H1 (cell line): ENCODE results near the gene GRM8. TPM values are rescaled to one million over a fixed set of nuclear protein-coding genes. Genes with fewer than 3 reads are reported as not detected.

Experiments used
- CTCF ChIA-PET: fragments of 300-600 bp; sonication (Branson Sonifier 250); formaldehyde crosslinking; loops from one replicate; lab custom pipeline; 2021; ENCODE audit not compliant: partially characterized antibody; lab: Charles Lee
- POLR2A ChIA-PET: fragments of 300-600 bp; sonication (Branson Sonifier 250); formaldehyde crosslinking; loops from one replicate; lab custom pipeline; 2021; ENCODE audit warnings: inconsistent platforms; ENCODE audit not compliant: partially characterized antibody; lab: Charles Lee
- DNase-seq, 2 experiments: peaks; one replicate each; pipeline versions ENCODE4 v3.0.0 to v3.0.0-alpha.2; 2010 to 2022; ENCODE audit warnings: low spot score in 2 of 2, low read depth in 1 of 2, mixed read lengths in 1 of 2
- FAIRE-seq: peaks from 2 replicates; lab custom pipeline; 2011; peaks lifted over from hg19 to GRCh38; lab: Jason Lieb, UNC
- H2AFZ ChIP-seq: 2 replicates; pipeline ENCODE4 v1.8.1; 2012; ENCODE audit warnings: low read length, inconsistent platforms
- H2AK5ac ChIP-seq: 2 replicates; pipeline ENCODE4 v1.6.1; 2013; ENCODE audit warnings: low read depth, low read length
- H2BK120ac ChIP-seq: replicated peaks from 2 replicates; pipeline ENCODE3; 2013; ENCODE audit warnings: low read depth, low read length, inconsistent platforms
- H2BK12ac ChIP-seq: 2 replicates; pipeline ENCODE4 v1.6.1; 2013; ENCODE audit warnings: low read depth, low read length
- H2BK15ac ChIP-seq: 2 replicates; pipeline ENCODE4 v1.6.1; 2013; ENCODE audit warnings: low read length
- H2BK20ac ChIP-seq: 2 replicates; pipeline ENCODE4 v1.6.1; 2013; ENCODE audit warnings: low read length
- H2BK5ac ChIP-seq: 2 replicates; pipeline ENCODE4 v1.6.1; 2013; ENCODE audit warnings: low read depth, low read length
- H3K14ac ChIP-seq: 2 replicates; pipeline ENCODE4 v1.6.1; 2013; ENCODE audit warnings: inconsistent platforms; ENCODE audit not compliant: insufficient read length
- H3K18ac ChIP-seq: 2 replicates; pipeline ENCODE4 v1.6.1; 2013; ENCODE audit warnings: low read length; ENCODE audit errors: extremely low read depth
- H3K23ac ChIP-seq: 2 replicates; pipeline ENCODE4 v1.6.1; 2013; ENCODE audit warnings: inconsistent platforms; ENCODE audit not compliant: insufficient read length
- H3K23me2 ChIP-seq: 2 replicates; pipeline ENCODE4 v1.6.1; 2013; ENCODE audit warnings: low read depth, low read length
- H3K27ac ChIP-seq: 2 replicates; pipeline ENCODE4 v1.6.1; 2011; ENCODE audit warnings: low read depth, low read length, inconsistent platforms
- H3K27me3 ChIP-seq, 4 experiments: replicated peaks in 1 of 4; 1 replicate in 1 of 4; 2 replicates in 3 of 4; pipeline versions ENCODE4 v1.6.1 to v1.8.1; 2011 to 2013; ENCODE audit warnings: low read length in 3 of 4, mild to moderate bottlenecking in 3 of 4, inconsistent platforms in 2 of 4, mixed read lengths in 2 of 4, moderate library complexity in 1 of 4; ENCODE audit not compliant: control insufficient read depth in 3 of 4, insufficient read depth in 3 of 4; ENCODE audit errors: extremely low read depth in 1 of 4
- H3K36me3 ChIP-seq, 4 experiments: 2 replicates each; pipeline versions ENCODE4 v1.6.1 to v1.8.1; 2011 to 2013; ENCODE audit warnings: mild to moderate bottlenecking in 4 of 4, low read length in 3 of 4, moderate library complexity in 2 of 4, control low read depth in 1 of 4, inconsistent platforms in 1 of 4; ENCODE audit not compliant: insufficient read depth in 4 of 4, control insufficient read depth in 2 of 4
- H3K4ac ChIP-seq: replicated peaks from 2 replicates; pipeline ENCODE3; 2013; ENCODE audit warnings: low read length, low read depth, mixed read lengths, inconsistent platforms; ENCODE audit not compliant: insufficient read length
- H3K4me1 ChIP-seq, 4 experiments: replicated peaks in 1 of 4; 1 replicate in 1 of 4; 2 replicates in 3 of 4; pipeline versions ENCODE4 v1.6.1 to v1.8.1; 2011 to 2013; ENCODE audit warnings: low read length in 3 of 4, inconsistent platforms in 2 of 4, mixed read lengths in 1 of 4; ENCODE audit not compliant: insufficient read depth in 4 of 4, control insufficient read depth in 3 of 4
- H3K4me2 ChIP-seq, 2 experiments: 2 replicates each; pipeline versions ENCODE4 v1.6.1 to v1.8.1; 2011 to 2013; ENCODE audit warnings: low read depth in 2 of 2, low read length in 2 of 2, control low read depth in 1 of 2, inconsistent platforms in 1 of 2, mild to moderate bottlenecking in 1 of 2; ENCODE audit not compliant: insufficient read depth in 1 of 2
- H3K4me3 ChIP-seq, 4 experiments: fragments of 200-600, 300-600 bp in 1 of 4; sonication (generic), shearing (Covaris generic), sonication (Bioruptor Twin) in 1 of 4; 2 replicates each; pipeline versions ENCODE4 v1.5.1 to v1.8.1; 2011 to 2016; ENCODE audit warnings: low read length in 4 of 4, low read depth in 3 of 4, control low read depth in 2 of 4, inconsistent platforms in 2 of 4, mild to moderate bottlenecking in 2 of 4, mixed read lengths in 1 of 4, moderate library complexity in 1 of 4; ENCODE audit not compliant: insufficient read depth in 2 of 4; ENCODE audit errors: extremely low read depth in 1 of 4
- H3K56ac ChIP-seq: replicated peaks from 2 replicates; pipeline ENCODE3; 2013; ENCODE audit warnings: low read depth, mild to moderate bottlenecking, mixed read lengths, low read length, inconsistent platforms; ENCODE audit not compliant: insufficient read length
- H3K79me1 ChIP-seq: 2 replicates; pipeline ENCODE4 v1.6.1; 2013; ENCODE audit warnings: low read depth, low read length, control low read depth
- H3K79me2 ChIP-seq, 2 experiments: 2 replicates each; pipeline versions ENCODE4 v1.6.1 to v1.8.1; 2012 to 2013; ENCODE audit warnings: low read length in 2 of 2, mild to moderate bottlenecking in 2 of 2, inconsistent platforms in 1 of 2; ENCODE audit not compliant: insufficient read depth in 2 of 2, control insufficient read depth in 1 of 2
- H3K9ac ChIP-seq, 4 experiments: replicated peaks in 1 of 4; 1 replicate in 1 of 4; 2 replicates in 3 of 4; pipeline versions ENCODE4 v1.6.1 to v1.8.1; 2011 to 2013; ENCODE audit warnings: low read depth in 3 of 4, low read length in 3 of 4, control low read depth in 2 of 4, mild to moderate bottlenecking in 2 of 4, moderate library complexity in 2 of 4, inconsistent platforms in 1 of 4; ENCODE audit errors: extremely low read depth in 1 of 4
- H3K9me3 ChIP-seq, 2 experiments: 2 replicates each; pipeline versions ENCODE4 v1.6.1 to v1.8.1; 2012 to 2013; ENCODE audit warnings: mild to moderate bottlenecking in 2 of 2, moderate library complexity in 2 of 2, control low read depth in 1 of 2, inconsistent platforms in 1 of 2, low read depth in 1 of 2, low read length in 1 of 2, mixed read lengths in 1 of 2; ENCODE audit not compliant: insufficient read depth in 2 of 2
- H4K20me1 ChIP-seq, 2 experiments: replicated peaks in 1 of 2; 2 replicates each; pipeline versions ENCODE3 to v1.8.1; 2011 to 2013; ENCODE audit warnings: inconsistent platforms in 2 of 2, low read length in 2 of 2, mild to moderate bottlenecking in 1 of 2; ENCODE audit not compliant: insufficient read depth in 2 of 2, control insufficient read depth in 1 of 2
- H4K5ac ChIP-seq: 2 replicates; pipeline ENCODE4 v1.6.1; 2013; ENCODE audit warnings: low read length, low read depth, mixed read lengths, inconsistent platforms; ENCODE audit not compliant: insufficient read length
- H4K8ac ChIP-seq: 2 replicates; pipeline ENCODE4 v1.8.0; 2013; ENCODE audit warnings: mild to moderate bottlenecking, moderate library complexity, low read length, inconsistent platforms; ENCODE audit not compliant: insufficient read depth; ENCODE audit errors: extremely low read depth
- H4K91ac ChIP-seq: replicated peaks from 2 replicates; pipeline ENCODE3; 2013; ENCODE audit warnings: low read length, mixed read lengths, inconsistent platforms; ENCODE audit not compliant: insufficient read length
- BRCA1 ChIP-seq: IDR thresholded peaks from 2 replicates; pipeline ENCODE4 v1.6.1; 2012; ENCODE audit warnings: low read depth, low read length, improper control_type of control experiment
- CHD2 ChIP-seq: IDR thresholded peaks from 2 replicates; pipeline ENCODE4 v1.6.1; 2012; ENCODE audit warnings: low read length, improper control_type of control experiment
- CREB1 ChIP-seq: IDR thresholded peaks from 2 replicates; pipeline ENCODE4 v1.6.1; 2012; ENCODE audit warnings: inconsistent platforms
- CTCF ChIP-seq, 3 experiments: IDR thresholded peaks; 1 replicate in 2 of 3; 2 replicates in 1 of 3; pipeline versions ENCODE4 v1.5.1 to v1.6.1; 2011; ENCODE audit warnings: low read length in 3 of 3, mild to moderate bottlenecking in 3 of 3, inconsistent platforms in 2 of 3, low read depth in 1 of 3, moderate library complexity in 1 of 3; ENCODE audit not compliant: insufficient read depth in 1 of 3; ENCODE audit errors: control extremely low read depth in 1 of 3
- JUND ChIP-seq: IDR thresholded peaks from 2 replicates; pipeline ENCODE4 v1.6.1; 2011; ENCODE audit warnings: mild to moderate bottlenecking, improper control_type of control experiment, low read length
- MAFK ChIP-seq: IDR thresholded peaks from 2 replicates; pipeline ENCODE4 v1.6.1; 2012; ENCODE audit warnings: low read depth, mild to moderate bottlenecking, improper control_type of control experiment, low read length
- NRF1 ChIP-seq: IDR thresholded peaks from 2 replicates; pipeline ENCODE4 v1.6.1; 2011; ENCODE audit warnings: mild to moderate bottlenecking, low read depth, low read length, improper control_type of control experiment
- POLR2A ChIP-seq, 2 experiments: IDR thresholded peaks; 1 replicate in 1 of 2; 2 replicates in 1 of 2; pipeline ENCODE4 v1.6.1; 2011; ENCODE audit warnings: low read depth in 2 of 2, low read length in 2 of 2, mild to moderate bottlenecking in 2 of 2; ENCODE audit errors: control extremely low read depth in 1 of 2
- POU5F1 ChIP-seq: IDR thresholded peaks from 2 replicates; pipeline ENCODE4 v1.6.1; 2011; ENCODE audit warnings: low read depth, mild to moderate bottlenecking, low read length, moderate library complexity
- USF2 ChIP-seq: IDR thresholded peaks from 2 replicates; pipeline ENCODE4 v1.6.1; 2011; ENCODE audit warnings: low read length, improper control_type of control experiment
- ZNF274 ChIP-seq: IDR thresholded peaks from 2 replicates; pipeline ENCODE4 v1.7.0; 2012; ENCODE audit warnings: low read length, borderline replicate concordance; ENCODE audit errors: extremely low read depth
- WGBS, 2 experiments: shearing (Covaris generic) in 1 of 2; methylation state at CpG; one replicate each; pipeline versions ENCODE4 v1.1.6 to v1.1.7; 2013 to 2015; ENCODE audit warnings: low lambda C conversion rate in 2 of 2, mixed read lengths in 2 of 2, inconsistent platforms in 1 of 2, low coverage in 1 of 2, missing lambda C conversion rate in 1 of 2; ENCODE audit not compliant: insufficient replicate concordance in 2 of 2, insufficient coverage in 1 of 2, insufficient read length in 1 of 2; ENCODE audit errors: extremely low coverage in 1 of 2, missing lambda C conversion rate in 1 of 2; 5-methylcytosine and 5-hydroxymethylcytosine counted together
- polyA plus RNA-seq, 7 experiments: library from polyadenylated mRNA; depleted of rRNA in 3 of 7; stranded (reverse) in 5 of 7; unstranded in 2 of 7; fragments of >200 nt in 5 of 7; fragments of 200-250 nt in 2 of 7; gene quantifications; 1 replicate in 5 of 7; 2 replicates in 1 of 7; 4 replicates in 1 of 7; pipeline versions ENCODE4 v1.2.1 to v1.2.3, GENCODE V29; 2011 to 2013; ENCODE audit warnings: missing spikeins in 2 of 7, mixed read lengths in 2 of 7
- total RNA-seq: library from RNA; stranded (reverse); fragmentation: NEBNext Ultra II Directional; extraction: Animal tissue kit (Norgen Biotek cat#: 25700); gene quantifications from 2 replicates; pipeline ENCODE4 v1.2.1, GENCODE V29; 2021

Gene GRM8
- total and polyA plus RNA-seq, 2 of the 8 experiments (the other 6 are each of a cell fraction or from before 2014, with no cell fraction given) = 2.6 to 2.8 TPM

DNA sequence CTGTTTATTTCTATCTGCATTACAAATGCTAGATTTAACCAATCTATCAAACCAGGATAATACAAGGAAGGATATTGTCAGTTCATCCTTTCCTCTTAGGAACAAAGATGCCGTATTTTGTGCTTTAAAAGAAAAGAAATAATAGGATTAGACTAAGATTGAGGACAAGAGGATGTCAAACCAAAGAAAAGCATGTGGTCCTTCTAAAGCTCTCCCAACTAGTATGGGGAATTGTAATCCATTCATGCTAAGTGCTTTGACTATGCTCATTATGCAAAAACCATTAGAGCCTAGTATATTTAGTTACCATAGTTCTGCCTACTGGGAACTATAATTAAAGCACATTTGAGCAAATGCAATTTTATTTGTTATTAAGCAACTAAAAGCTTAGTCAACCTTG lies 280.2 kb downstream of the GRM8 start:
- no peak overlapping the region for H3K18ac ChIP-seq
- H2BK12ac ChIP-seq = no peak overlapping the region
- H3K4ac ChIP-seq = no peak overlapping the region
- no peak for DNase-seq
- H4K8ac ChIP-seq = no peak overlapping the region
- H3K4me1 ChIP-seq = no peaks in the 10 kb centered on the region
- H3K9me3 ChIP-seq = no peaks in the 10 kb centered on the region
- no peak overlapping the region for H3K23ac ChIP-seq
- H4K91ac ChIP-seq = no peak overlapping the region
- 80% methylated on average over 1 of the region's 1 CpG; no CpG with 5 or more reads in 1 of the 2 experiments for WGBS, 2 experiments
- no peak overlapping the region for H2BK120ac ChIP-seq
- no peaks in the 10 kb centered on the region for H4K20me1 ChIP-seq
- H2BK15ac ChIP-seq = no peak overlapping the region
- H3K4me2 ChIP-seq = no peak overlapping the region
- no peak overlapping the region for H2AFZ ChIP-seq
- no peaks in the 10 kb centered on the region for H3K23me2 ChIP-seq
- no peak overlapping the region for H3K56ac ChIP-seq
- TF ChIP-seq CHD2 (no peak), NRF1 (no peak), POU5F1 (no peak), CREB1 (no peak), ZNF274 (no peak), CTCF (IDR thresholded peaks at IDR 0.05; ENCODE audit: control extremely low read depth in 1 of 3, insufficient read depth in 1 of 3, low read depth in 1 of 3, low read length in 3 of 3) (no peak), MAFK (no peak), JUND (no peak), POLR2A (IDR thresholded peaks at IDR 0.05; ENCODE audit: control extremely low read depth in 1 of 2, low read depth in 2 of 2, low read length in 2 of 2) (no peak), USF2 (no peak), BRCA1 (no peak)
- no peak overlapping the region for H3K14ac ChIP-seq
- no peak overlapping the region for H2BK20ac ChIP-seq
- no peak overlapping the region for H3K4me3 ChIP-seq
- POLR2A ChIA-PET = no interaction called here
- CTCF ChIA-PET = interaction anchor here (1.3 kb wide), 1 partner anchor 16 kb away, joined by 3 read pairs; no protein-coding TSS in a partner anchor
- H3K27ac ChIP-seq = no peak overlapping the region
- no peaks in the 10 kb centered on the region for H3K36me3 ChIP-seq
- H3K27me3 ChIP-seq = no peaks in the 10 kb centered on the region
- H3K79me2 ChIP-seq = no peaks in the 10 kb centered on the region
- no peaks in the 10 kb centered on the region for H3K79me1 ChIP-seq
- no peak overlapping the region for H2AK5ac ChIP-seq
- no peak overlapping the region for H2BK5ac ChIP-seq
- H4K5ac ChIP-seq = no peak overlapping the region
- FAIRE-seq = no peak
- H3K9ac ChIP-seq = no peak overlapping the region
